TTC549 (cell line): Measurements from ENCODE around the gene PEX10.

Experiments
- FAIRE-seq: peaks from 2 replicates; lab custom pipeline; 2012; peaks lifted over from hg19 to GRCh38; lab: Jason Lieb, UNC

The PEX10 gene

DNA sequence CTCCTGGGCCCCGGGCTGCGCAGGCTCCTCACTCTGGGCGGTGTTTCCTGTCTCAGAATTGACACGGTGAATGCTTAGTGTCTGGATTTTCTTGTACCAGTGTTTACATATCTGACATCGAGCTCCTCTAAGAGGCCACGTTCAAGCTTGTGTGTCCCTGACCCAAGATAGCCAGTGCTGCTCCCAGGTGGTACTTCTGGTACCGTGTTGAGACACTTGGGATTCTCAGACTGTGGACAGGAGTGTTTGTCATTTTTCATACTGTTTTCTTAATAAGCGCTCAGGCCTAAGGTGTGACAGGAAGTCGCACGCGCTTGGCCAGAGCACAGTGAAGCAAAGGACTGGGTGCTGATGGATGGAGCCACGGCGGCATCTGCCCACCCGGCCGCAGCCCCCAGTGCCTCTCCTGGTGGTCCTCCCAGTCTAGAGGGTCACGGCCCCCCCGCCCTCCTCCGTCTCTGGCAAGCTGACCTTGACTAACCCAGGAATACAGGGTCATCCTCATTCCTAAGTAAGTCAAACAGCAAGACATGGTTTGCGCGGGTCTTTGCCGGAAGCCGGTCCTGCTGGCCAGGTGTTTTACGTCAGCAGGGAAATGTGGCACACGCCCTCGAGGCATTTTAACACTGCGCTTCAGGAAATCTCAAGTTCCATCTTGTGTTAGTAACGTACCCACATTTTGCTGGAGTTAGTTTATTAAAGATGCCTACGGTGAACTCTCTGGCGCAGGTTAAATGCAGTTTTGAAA is 8.0 kb downstream of the PEX10 start:
- FAIRE-seq, result no peak

DNA sequence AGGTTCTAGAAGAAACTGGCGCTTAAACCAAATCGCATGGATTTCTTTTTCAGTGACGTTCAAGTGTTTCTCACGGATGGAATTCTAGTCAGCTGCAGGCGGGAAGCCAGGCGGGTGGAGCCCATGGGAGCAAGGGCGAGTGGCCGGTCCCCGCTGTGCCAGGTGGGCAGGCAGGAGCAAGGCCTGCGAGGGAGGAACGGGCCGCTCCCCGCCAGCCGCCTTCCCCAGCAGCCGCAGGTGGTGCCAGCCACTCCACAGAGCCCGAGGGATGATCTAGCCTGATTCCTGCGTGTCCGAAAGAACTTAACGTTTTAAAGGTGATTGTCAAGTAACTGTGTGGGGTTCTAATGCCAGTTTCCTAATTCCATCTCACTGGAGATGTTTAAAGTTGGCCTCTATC is 9.1 kb downstream of the PEX10 start:
- FAIRE-seq, result no peak

DNA sequence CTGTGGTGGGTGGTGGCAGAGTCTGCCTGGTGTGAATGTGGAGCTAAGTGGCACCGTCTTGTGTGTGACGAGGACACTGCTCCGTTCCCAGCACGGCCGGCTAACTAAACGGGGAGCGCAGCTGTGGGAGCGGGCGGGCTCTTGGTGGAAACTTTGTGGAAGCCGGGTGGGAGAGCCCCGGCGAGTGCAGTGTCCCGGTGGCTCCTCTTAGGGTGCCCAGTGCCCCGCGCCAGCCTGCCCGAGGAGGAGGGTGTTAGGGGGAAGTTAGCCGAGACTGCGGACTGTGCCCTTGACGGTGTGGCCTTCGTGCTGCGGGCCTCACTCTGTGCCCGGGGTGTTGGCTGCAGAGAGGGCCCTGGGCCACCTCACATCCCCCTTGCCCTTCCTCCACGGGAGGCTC is 9.9 kb downstream of the PEX10 start:
- no peak for FAIRE-seq

DNA sequence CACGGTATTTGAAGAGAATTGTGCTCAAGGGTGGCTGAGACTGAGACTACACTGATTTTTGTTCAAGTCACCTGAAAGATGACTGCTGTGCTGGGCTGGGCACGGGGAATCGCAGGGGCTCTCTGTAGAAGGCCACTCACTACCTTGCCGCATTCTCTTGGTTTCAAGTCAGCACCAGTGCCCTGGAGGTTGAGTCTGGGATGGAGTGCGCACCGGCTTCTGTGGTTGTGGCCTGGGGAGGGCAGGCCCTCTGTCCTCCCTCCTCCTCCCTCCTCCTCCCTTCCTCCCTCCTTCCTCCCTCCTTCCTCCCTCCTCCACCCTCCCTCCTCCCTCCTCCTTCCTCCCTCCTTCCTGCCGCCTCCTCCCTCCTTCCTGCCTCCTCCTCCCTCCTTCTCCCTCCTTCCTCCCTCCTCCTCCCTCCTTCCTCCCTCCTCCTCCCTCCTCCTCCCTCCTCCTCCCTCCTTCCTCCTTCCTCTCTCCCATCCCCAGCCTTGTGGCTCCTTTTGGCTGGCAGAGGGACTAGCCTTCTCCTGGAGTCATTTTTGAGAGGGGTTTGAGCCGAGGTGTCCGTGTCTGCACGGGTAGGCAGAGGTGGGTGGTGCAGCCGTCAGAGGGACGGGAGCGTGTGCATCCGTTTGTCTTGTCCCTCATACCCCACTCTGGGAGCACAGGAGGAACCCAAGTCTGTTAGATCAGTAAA is 11.3 kb downstream of the PEX10 start:
- FAIRE-seq, result no peak

DNA sequence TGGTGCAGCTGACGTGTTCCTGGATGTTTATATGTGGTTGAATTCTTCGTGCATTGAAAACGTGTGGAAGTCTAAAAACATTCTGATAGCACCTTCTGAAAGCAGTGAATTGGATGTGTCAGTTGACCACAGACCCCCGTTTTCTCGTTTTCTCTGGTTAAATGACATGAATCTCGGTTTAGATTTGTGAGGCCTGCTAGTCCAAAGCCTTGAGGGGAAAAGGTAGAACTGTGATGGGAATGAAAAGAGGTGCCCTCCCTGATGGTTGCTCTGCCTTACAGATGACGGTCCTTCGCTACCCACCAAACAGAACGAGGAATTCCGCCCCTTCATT is 11.8 kb downstream of the PEX10 start:
- no peak for FAIRE-seq

DNA sequence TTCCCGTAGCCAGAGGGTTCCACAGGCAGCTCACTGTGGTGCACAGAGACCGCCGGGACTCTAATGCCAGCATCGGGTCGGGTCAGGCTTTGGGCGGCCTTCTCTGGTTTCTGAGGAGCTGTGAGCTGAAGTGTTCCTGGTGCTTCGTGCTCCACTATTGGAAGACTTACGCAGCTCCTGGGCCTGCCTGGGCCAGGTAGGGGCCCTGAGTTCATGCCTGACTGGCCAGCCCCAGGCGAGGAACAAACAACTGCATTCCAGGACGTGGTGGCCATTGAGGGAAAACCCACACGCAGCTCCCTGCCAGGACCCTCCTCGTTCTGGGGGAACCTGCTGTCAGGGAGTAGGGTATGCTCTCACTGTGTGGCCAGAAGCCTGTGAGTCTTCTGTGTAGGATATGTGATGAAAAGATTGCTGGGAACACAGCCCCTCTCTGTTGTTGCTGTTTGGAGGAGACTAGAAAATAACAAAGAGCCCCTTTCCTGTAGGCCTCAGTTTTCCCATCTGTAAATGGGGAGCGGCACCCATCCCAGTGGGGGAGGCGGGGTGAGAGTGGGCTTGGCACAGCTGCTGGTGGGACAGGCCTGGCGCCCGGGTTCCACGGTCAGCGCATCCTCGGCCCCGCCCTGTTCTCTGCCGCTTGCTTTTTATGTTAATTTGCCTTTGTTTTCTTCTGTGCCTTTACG is 12.3 kb downstream of the PEX10 start:
- no peak for FAIRE-seq

DNA sequence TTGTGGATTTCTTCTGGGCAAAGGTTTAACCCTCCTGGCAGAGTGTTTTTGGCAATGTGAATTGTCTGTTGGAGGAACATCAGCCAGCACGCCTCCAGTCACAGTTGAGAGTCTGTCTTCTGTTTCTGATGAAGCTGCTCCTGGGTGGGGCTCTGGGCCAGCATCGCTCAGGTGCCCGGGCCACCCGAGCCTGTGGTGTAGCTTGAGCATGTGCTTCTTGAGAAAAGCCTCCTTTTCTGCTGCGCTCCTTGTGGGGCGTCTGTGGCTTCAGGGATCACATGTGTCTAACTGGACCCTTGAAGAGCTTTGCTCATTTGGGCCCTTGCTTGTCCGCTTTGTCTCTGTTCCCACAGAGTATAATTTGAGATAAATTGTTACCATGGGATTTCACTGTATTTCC is 13.5 kb downstream of the PEX10 start:
- no peak for FAIRE-seq

DNA sequence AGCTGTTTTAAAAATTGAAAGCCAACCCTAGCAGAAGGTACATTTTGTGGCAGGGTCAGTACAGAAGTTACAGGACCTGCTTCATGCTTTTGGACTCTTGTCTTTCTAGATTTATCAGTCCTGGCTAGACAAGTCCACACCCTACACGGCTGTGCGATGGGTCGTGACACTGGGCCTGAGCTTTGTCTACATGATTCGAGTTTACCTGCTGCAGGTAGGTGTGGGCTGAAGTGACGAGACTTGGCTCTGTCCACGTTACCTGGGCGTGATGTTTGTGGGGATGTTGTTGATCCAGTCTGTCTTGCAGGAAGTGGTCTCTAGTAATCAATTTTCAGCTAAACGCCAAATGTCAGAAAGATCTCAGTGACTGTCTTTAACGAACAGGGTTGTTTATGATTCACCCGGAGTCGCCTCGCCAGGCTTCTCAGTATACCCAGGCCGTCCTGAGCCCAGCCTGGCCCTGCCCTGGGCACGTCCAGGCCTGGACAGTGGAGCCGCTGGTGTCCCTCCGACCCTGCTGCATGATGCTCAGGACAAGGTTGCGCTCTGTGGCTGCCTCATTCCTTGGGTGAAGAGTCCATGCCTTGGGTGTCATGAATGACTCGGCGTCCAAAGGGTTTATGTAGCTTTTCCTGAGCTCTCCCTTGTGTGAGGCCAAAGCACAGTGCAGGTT is 15.2 kb downstream of the PEX10 start:
- no peak for FAIRE-seq

DNA sequence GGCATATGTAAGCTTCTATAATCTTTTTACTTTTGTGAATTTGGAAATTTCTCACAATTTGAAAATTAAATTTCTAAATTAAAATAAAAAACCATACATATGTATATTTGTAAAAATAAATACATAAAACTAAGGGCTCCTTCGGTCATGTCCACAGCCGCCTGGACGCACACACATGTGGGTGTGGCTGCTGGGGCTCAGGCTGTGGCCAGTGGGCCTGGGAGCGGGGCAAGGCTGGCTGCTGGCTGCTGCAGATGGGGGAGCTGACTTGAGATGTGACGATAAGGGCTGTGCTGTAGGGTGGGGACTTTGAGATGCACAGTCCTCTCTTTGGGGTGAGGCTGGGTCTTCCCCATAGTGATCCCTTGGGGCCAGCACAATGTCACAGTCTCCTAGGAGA is 15.9 kb downstream of the PEX10 start:
- FAIRE-seq, result no peak

DNA sequence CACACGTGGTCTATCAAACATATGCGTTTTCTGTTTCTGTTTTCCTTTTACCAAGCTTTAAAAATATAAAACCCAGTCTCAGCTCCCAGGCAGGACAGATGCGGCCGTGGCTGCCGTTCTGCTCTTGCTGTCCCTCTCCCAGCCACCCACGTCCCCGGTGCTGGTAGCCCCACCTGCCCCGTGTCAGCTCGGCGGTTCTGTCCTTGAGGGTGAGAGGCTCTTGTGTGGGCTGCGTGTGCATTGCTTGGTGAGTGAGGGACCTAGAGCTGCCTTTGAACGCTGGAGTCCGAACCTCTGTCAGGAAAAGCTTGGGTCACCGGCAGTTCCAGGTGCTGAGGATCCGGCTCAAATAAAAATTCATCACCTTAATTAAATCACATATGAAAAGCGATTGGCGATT is 16.3 kb downstream of the PEX10 start:
- no peak for FAIRE-seq

DNA sequence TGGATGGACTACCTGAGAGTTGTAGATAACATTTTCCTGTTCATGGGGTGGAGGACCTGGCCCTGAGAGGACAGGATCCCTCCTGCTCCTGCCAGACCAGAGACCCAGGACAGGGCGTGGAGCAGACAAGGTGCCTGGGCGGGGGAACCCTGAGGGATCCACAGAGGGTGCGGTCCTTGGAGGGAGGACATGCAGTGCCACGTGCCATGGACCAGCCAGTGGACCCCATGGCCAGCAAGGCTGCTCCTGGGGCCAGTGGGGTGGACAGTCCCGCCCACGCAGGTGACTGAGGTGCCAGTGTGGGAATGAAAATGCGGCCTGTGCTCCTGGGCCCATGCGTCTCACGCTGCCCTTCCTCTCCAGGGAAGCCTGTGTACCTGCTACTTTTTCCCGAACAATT is 17.1 kb downstream of the PEX10 start:
- no peak for FAIRE-seq

DNA sequence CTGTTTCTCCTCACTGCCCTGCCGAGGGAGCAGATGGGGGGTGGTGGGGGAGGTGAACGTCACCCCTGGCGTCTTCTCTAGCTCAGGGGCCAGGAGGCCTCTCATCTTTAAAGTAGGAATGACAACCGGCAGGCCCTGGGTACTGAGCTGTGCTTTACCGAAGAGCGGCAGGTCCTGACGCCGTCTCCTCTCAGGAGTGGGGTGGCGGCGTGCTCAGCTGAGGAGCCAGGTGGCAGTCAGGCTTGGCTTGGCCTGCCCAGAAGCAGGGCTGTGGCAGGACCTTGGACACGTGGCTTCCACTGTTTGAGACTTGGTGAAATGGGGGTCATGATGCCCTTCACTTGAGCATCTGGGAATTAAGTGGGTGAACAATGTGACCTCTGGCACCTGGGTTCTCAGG is 17.6 kb downstream of the PEX10 start:
- FAIRE-seq, result no peak

DNA sequence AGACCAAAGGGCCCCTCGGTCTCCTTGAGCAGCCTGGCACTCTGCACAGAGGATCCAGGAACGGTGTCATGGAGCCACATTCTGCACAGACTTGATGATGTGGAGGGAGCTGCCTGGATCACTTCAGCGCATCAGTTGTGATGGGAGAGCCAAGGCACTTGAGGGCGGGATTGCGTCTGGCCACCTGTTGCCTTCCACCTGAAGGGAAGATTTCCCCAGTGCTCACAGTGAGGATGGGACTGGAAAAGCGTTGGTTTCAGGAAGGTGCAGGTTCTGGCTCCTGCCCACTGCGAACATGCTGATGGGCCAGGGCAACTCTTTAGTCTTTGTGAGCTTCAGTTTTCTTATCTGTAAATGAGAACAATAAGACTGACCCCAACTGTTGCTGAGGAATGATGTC is 18.1 kb downstream of the PEX10 start:
- no peak for FAIRE-seq

DNA sequence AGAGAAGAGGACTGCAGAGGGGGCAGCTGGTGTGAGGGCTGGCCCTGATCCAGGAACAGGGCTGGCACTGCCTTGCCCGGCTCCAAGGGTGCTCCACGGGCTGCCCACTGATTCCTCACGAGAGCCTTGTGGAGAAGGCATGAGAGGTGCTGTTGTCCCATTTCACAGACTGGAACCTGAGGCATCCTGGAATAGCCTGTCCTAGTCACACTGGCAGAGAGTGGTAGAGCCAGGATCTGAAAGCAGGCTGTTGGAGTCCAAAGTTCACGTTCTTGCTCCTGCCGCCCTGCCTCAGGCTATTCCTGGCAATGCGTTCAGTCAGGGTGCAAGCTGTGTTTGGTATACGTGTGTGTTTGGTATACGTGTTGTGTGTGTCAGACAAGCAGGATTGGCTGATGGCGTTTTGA is 18.9 kb downstream of the PEX10 start:
- no peak for FAIRE-seq

DNA sequence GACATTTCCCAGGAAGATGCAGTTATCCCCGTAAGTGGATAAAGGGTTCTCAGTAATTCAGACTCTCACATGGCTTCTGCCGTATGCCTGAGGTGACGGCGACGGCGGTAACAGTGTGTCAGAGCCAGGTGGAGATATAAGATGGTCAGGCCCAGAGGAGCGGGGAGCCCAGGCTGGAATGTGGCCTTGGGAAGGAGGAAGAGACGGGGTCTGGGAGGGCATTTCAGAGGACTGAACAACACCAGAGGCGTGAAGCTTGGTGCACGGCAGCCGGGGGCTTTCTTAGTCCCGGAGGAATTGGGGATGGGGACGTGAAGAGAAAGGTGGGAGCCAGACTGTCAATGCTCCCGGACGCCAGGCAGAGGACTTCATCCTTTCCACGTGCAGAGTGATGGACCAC is 19.7 kb downstream of the PEX10 start:
- no peak for FAIRE-seq

DNA sequence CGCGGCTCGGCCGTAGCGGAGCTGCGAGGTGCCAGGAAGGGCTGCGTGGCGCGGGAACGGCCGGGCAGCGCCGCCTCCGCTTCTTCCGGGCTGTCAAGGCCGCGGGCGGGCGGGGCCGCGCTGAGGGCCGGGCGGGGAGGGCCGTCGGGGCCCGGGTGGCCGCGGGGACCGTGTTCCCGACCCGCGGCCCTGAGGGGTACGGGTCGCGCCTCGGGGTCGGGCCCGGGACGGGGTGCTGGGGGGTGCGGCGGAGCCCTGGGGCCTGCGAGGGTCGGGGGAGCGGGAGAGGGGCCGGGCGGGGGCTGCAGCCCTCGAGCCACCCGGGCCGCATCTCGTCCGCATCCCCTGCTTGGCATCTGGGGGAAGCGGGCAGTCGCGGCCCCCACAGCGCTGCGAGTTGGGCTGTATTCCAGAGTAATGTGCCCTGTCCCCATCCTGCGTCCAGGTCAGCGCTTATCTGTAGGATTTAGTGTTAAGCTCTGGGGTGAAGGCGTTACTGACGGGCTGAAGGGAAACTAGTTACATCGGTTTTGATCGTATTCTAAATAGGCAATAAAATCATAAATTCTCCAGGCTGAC is 20.3 kb downstream of the PEX10 start:
- no peak for FAIRE-seq

DNA sequence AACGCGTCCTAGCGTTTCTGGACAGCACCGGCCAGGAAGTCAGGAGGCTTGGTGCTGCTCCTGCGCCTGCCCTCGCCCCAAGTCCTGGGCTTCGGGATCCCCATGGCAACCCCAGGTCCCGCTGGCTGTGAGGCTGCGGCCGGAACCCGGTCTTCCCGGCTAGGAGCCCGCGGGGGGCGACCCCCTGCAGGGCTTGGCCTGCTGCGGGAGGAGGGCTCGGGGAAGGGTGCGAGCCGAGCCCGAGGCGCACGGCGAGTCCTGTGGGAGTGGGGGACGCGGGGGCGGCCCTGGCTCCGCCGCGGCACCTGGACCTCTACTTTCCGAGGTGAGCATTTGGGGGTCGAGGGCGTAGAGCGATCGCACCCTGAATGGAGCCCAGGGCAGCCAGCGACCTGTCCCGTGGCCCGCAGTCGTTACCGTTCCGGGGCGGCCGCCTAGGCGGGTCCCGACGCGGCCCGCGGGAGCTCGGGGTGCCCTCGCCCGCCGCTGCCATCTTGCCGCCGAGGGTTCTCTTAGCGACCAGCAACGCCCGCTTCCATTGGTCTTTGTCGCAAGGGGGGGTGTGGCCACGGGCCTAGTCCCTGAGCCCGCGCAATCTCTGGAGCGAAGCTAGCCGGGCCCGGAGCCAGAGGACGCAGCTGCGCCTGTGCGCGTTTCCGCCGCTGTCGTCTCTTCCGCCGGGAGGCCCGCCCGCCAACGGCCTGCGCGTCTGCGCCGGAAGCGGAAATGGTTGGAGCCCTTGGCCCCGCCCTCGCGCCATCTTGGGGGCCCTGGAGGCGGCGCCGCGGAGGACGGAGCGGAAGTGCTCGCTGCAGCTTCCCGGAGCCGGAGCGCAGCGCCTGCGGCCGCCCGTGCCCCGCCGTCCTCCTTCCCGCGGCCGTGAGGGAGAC is 21.1 kb downstream of the PEX10 start, which contains the start of the genes MORN1 and RER1:
Gene MORN1, minus strand, starts transcription at position 514 of the 890 bp plus-strand sequence. Its CDS starts 21 bp downstream, at position 493.
Gene RER1, plus strand, starts transcription at position 801 of the 890 bp plus-strand sequence. CDS start 3,950 bp downstream, outside the sequence.
- FAIRE-seq, result peak; percentile 84

DNA sequence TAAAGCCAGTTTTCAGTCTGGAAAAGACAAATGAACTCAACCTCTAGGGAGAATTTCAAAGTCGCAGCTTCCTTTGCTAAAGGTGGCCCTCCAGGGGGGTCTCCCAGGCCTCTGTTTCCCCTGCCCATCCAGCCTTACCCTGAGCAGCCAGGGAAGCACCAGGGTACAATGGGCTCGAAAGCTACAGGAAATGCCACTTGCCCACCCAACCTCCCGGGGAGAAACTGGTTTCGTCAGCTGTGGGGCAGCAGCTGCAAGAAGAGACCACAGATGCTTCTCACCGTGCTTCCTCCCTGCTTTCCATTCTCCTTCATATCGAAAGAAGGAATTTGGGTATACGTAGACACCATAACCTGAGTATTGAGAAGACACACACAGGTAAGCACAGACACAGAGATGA is 22.7 kb downstream of the PEX10 start:
- no peak for FAIRE-seq

DNA sequence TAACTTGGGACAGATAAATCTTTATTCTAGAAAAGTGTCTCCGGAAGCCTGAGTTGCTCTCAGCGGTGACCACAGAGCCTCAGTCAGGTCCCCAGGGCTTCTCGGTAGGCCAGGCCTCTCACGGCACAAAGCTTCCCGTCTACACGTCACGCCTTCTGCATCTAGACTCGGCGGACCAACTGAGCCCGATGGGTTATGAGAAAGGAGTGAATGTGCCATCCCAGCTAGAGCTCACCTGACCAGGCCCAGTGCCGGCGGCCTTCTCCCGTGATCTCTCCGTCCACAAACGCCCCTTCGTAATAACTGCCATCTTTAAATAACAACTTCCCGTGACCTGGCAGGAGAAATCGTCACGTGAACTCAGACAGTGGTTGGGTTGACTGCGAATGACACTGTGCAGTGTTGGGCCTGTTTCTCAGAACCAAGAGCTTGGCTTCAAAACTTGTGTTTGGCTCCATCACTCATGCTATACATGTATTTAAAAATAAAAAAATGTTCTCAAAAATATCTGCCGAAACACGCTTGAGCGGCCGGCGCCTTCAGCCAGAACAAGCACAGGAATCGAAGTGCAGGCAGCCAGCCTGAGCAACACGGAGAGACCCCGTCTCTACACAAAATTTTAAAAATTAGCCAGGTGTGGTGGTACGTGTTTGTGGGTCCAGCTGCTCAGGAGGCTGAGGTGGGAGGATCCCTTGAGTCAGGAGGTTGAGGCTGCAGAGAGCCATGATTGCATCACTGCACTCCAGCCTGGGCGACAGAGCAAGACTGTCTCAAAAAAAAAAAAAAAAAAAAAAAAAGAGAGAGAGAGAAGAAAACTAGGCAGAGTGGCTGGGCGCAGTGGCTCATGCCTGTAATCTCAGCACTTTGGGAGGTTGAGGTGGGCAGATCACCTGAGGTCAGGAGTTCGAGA is 24.1 kb downstream of the PEX10 start:
- FAIRE-seq, result no peak
